Neuron (in vitro differentiated cells): ENCODE measurements around the gene RAB40A.
"Not testable (repeated sequence)": the region's sequence is repeated elsewhere in the genome, so short reads cannot be mapped to it uniquely, and the experiment has no call there.

Experiments used
- H2AFZ ChIP-seq: one replicate; pipeline ENCODE4 v1.6.1; 2013; ENCODE audit warnings: low read depth, mild to moderate bottlenecking, inconsistent platforms, low read length, moderate library complexity
- H3K27me3 ChIP-seq: one replicate; pipeline ENCODE4 v1.6.1; 2013; ENCODE audit warnings: low read length; ENCODE audit not compliant: insufficient read depth
- H3K36me3 ChIP-seq: one replicate; pipeline ENCODE4 v1.6.1; 2013; ENCODE audit warnings: low read length; ENCODE audit not compliant: insufficient read depth
- H3K4me1 ChIP-seq: one replicate; pipeline ENCODE4 v1.6.1; 2013; ENCODE audit warnings: low read length; ENCODE audit not compliant: insufficient read depth
- H3K4me3 ChIP-seq: 2 replicates; pipeline ENCODE4 v1.5.1; 2013; ENCODE audit warnings: mild to moderate bottlenecking, low read length, moderate library complexity
- H3K9me3 ChIP-seq: one replicate; pipeline ENCODE4 v1.6.1; 2013; ENCODE audit warnings: low read length

Gene RAB40A

DNA sequence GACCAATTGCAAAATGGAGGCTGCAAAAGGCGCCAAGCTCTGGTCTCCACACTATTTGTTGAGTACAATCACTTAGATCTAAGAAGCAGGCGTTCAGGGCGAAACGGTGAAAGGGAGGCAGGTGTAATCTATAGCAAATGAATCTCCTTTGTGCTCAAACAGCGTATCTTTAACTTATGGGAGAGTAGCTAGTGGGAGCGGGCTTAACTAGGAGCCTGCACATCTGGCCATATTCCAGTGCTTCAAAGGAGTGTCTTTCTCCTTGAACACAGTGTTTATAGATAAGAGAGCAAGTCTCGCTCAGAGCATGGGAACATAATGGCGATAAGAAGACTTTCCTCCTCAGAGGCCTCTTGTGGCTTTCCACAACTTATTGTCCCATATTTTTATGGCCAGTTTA lies 49.3 kb downstream of the RAB40A start:
- not testable (repeated sequence) for H2AFZ ChIP-seq, H3K4me3 ChIP-seq, H3K4me1 ChIP-seq

DNA sequence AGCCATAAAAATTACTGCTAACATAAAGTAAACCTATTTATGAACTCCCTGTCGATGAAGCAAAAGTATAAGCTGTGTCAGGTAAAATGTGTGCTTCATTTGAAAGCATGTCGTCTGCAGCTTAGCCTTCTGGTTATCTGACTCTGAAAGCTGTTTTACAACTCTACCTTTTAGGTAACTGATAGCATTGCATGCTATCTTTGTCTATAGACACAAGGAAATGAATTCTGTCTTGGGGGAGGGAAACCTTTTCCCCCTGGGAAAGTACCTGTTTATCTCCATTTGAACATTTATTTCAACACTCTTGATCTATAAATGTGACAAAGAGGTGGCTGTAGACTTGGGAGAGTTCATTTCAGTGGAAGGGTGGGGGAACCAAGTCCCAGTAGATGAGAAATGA lies 51.4 kb downstream of the RAB40A start:
- no peaks in the 10 kb centered on the region for H3K27me3 ChIP-seq
- H2AFZ ChIP-seq = no peak overlapping the region
- peaks cover 4% of the 10 kb centered on the region for H3K4me1 ChIP-seq
- H3K4me3 ChIP-seq = no peak overlapping the region
- peaks cover 2% of the 10 kb centered on the region for H3K9me3 ChIP-seq
- no peaks in the 10 kb centered on the region for H3K36me3 ChIP-seq

More for the DNA sequence above, 49.3 kb downstream of the RAB40A start:
- not testable (repeated sequence) for H3K9me3 ChIP-seq, H3K36me3 ChIP-seq, H3K27me3 ChIP-seq

DNA sequence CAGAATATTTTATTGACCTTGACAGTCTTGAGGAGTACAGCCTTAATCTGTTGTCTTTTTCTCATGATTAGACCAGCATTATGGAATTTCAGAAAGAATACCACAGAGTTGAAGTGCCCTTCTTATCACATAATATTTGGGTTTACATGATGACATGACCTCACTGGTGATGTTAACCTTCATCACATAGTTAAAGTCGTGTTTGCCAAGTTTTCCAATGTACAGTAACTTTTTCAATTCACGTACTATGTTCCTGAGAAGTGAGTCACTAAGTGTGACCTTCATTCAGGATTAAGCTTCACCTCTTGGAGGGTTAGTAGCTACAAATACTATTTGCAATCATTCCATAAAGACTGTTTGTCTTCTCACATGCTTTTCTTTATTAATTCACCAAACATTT lies 52.1 kb downstream of the RAB40A start:
- Histone ChIP-seq H3K9me3 (peaks cover 2% of the 10 kb centered on the region), H3K4me3 (no peak overlapping the region), H3K36me3 (no peaks in the 10 kb centered on the region), H3K27me3 (no peaks in the 10 kb centered on the region), H2AFZ (no peak overlapping the region), H3K4me1 (peaks cover 4% of the 10 kb centered on the region)

DNA sequence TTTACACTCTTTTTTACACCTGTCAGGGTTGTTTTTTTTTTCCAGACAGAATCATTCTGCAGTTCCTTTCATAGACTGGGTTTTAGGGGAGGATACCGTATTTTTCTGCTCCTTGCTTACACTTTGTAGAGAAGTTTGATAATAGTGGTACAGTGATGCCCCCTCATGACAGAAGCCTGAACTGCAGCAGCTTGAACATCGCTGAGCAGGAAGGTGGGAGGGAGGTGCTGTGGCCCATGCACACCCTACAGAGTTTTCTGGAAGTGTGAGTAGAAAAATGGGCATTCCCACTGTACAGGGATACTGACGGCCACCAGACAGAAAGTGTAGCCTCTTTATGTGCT lies 54.5 kb downstream of the RAB40A start:
- no peak overlapping the region for H2AFZ ChIP-seq
- H3K9me3 ChIP-seq = no peaks in the 10 kb centered on the region
- no peaks in the 10 kb centered on the region for H3K27me3 ChIP-seq
- H3K4me1 ChIP-seq = peaks cover 4% of the 10 kb centered on the region
- no peak overlapping the region for H3K4me3 ChIP-seq
- H3K36me3 ChIP-seq = no peaks in the 10 kb centered on the region

DNA sequence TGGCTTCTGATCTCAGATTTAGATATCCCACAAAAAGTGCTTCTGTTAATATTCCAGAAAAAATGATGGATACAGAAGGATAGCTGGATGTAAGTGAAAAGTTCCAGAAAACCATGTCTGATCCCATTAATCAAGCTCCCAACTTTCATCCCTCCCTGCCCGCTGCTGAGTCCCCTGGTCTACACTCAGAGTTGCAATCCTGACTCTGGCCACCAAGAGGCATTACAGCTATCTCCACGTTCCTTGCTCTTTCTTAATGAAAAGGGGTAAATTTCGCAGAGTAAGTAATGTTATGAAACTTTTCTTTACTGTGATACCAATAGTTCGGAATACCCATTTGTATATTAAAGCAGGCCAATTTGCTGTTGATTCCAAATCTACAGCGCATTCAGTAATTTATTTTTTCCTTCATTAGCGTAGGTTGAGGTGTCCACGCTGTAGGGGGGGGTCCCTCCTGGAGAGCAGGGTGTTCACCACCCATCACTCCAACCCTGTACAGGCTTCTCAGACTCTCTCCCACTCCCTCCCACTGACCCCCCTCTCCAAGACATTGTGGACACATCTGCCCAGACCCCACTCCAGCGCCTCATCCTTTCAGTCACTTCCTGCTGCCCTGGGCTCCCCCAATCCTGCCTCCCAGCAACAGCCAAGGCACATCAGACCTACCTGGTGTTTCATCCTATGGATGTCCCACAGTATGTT lies 55.1 kb downstream of the RAB40A start:
- Histone ChIP-seq H3K27me3 (no peaks in the 10 kb centered on the region), H3K36me3 (no peaks in the 10 kb centered on the region), H3K4me1 (peaks cover 4% of the 10 kb centered on the region), H3K4me3 (no peak overlapping the region), H3K9me3 (no peaks in the 10 kb centered on the region), H2AFZ (no peak overlapping the region)

DNA sequence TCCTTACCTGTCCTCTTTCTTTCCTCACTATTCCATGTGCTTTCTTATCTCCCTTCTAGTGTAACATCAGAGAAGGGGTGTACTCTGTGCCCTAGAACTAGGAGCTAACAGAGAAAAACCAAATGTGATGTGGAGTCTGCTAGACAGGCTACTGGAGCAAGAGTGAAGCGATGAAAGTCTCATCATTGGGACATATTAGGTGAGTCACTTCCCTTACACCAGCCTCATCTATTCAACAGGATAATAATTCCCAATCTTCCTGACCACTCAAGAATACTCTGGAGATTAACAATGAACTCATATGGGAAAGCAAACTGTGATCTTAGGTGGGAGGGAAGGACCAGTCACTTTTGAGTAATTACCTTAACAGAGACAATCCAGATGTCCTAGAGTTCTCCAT lies 58.1 kb downstream of the RAB40A start:
- Histone ChIP-seq H2AFZ (no peak overlapping the region), H3K27me3 (no peaks in the 10 kb centered on the region), H3K36me3 (no peaks in the 10 kb centered on the region), H3K4me1 (peaks cover 4% of the 10 kb centered on the region), H3K4me3 (no peak overlapping the region), H3K9me3 (no peaks in the 10 kb centered on the region)

DNA sequence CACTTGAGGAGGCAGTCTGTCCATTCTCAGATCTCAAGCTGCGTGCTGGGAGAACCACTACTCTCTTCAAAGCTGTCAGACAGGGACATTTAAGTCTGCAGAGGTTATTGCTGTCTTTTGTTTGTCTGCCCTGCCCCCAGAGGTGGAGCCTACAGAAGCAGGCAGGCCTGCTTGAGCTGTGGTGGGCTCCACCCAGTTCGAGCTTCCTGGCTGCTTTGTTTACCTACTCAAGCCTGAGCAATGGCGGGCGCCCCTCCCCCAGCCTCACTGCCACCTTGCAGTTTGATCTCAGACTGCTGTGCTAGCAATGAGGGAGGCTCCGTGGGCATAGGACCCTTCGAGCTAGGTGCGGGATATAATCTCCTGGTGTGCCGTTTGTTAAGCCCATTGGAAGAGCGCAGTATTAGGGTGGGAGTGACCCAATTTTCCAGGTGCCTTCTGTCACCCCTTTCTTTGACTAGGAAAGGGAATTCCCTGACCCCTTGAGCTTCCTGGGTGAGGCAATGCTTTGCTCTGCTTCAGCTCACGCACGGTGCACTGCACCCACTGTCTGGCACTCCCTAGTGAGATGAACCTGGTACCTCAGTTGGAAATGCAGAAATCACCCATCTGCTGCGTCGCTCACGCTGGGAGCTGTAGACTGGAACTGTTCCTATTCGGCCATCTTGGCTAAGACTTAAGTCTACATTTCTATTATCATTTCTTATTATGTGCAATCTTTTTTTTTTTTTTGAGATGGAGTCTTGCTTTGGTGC lies 59.1 kb downstream of the RAB40A start:
- not testable (repeated sequence) for H2AFZ ChIP-seq, H3K36me3 ChIP-seq, H3K4me1 ChIP-seq, H3K27me3 ChIP-seq, H3K9me3 ChIP-seq, H3K4me3 ChIP-seq

DNA sequence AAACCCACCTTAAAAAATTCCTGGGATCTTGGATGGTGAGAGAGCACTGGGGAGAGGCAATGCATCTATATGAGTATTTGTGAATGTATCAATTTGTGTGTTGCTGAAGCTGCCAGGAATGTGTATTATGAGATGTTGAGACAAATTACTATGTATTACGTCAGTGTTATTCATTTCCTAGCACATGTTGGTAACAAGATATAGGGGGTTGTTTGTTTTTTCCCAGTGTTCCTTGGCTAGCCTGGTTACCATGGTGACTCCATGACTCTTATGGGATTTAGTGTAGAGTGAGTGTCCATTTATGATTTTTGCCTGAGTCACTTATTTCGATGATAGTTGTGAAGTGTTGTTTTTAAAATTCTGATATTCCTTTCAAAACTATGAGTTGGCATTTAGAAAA lies 65.6 kb downstream of the RAB40A start:
- H3K36me3 ChIP-seq = peaks cover 3% of the 10 kb centered on the region
- no peaks in the 10 kb centered on the region for H3K4me1 ChIP-seq
- no peak overlapping the region for H2AFZ ChIP-seq
- H3K4me3 ChIP-seq = no peak overlapping the region
- no peaks in the 10 kb centered on the region for H3K27me3 ChIP-seq
- peaks cover 7% of the 10 kb centered on the region for H3K9me3 ChIP-seq
